ENCODE results near the gene FAM53B.
"Not testable (repeated sequence)": the region's sequence is repeated elsewhere in the genome, so short reads cannot be mapped to it uniquely, and the experiment has no call there.

The FAM53B gene

GRCh38 chr10:124611738-124612137, 132.4 kb downstream of the FAM53B start:
- DNase-seq (ENCODE audit: low spot score): no peak

GRCh38 chr10:124610851-124611250, 133.3 kb downstream of the FAM53B start:
- not testable (repeated sequence) for DNase-seq (ENCODE audit: low spot score)

GRCh38 chr10:124610186-124610585, 134.0 kb downstream of the FAM53B start:
- DNase-seq (ENCODE audit: low spot score): not testable (repeated sequence)

GRCh38 chr10:124609698-124610097, 134.5 kb downstream of the FAM53B start:
- DNase-seq (ENCODE audit: low spot score): no peak

- DNase-seq (ENCODE audit: low spot score): no peak
Observed at GRCh38 chr10:124608093-124608721, 136.0 kb downstream of the FAM53B start.

- no peak for DNase-seq (ENCODE audit: low spot score)
Observed at GRCh38 chr10:124607693-124608092, 136.5 kb downstream of the FAM53B start.

GRCh38 chr10:124606822-124607221, 137.4 kb downstream of the FAM53B start:
- DNase-seq (ENCODE audit: low spot score): no peak

GRCh38 chr10:124605856-124606812, 138.0 kb downstream of the FAM53B start:
- DNase-seq (ENCODE audit: low spot score): no peak

- no peak for DNase-seq (ENCODE audit: low spot score)
Observed at GRCh38 chr10:124605481-124605855, 138.7 kb downstream of the FAM53B start.

GRCh38 chr10:124605001-124605370, 139.2 kb downstream of the FAM53B start:
- DNase-seq (ENCODE audit: low spot score): no peak

- DNase-seq (ENCODE audit: low spot score): no peak
Observed at GRCh38 chr10:124604214-124605000, 139.8 kb downstream of the FAM53B start.

- DNase-seq (ENCODE audit: low spot score): no peak
Observed at GRCh38 chr10:124603376-124604213, 140.6 kb downstream of the FAM53B start.

GRCh38 chr10:124602646-124603365, 141.4 kb downstream of the FAM53B start:
- DNase-seq (ENCODE audit: low spot score): no peak

- no peak for DNase-seq (ENCODE audit: low spot score)
Observed at GRCh38 chr10:124602121-124602561, 142.0 kb downstream of the FAM53B start.

GRCh38 chr10:124601431-124602120, 142.6 kb downstream of the FAM53B start:
- no peak for DNase-seq (ENCODE audit: low spot score)

- DNase-seq (ENCODE audit: low spot score): no peak
Observed at GRCh38 chr10:124601016-124601415, 143.2 kb downstream of the FAM53B start.

GRCh38 chr10:124600051-124600880, 143.9 kb downstream of the FAM53B start:
- no peak for DNase-seq (ENCODE audit: low spot score)

- DNase-seq (ENCODE audit: low spot score): no peak
Observed at GRCh38 chr10:124599588-124600050, 144.6 kb downstream of the FAM53B start.
